BJ (cell line): ENCODE measurements around the gene CTNNA1. TPM values are rescaled to one million over a fixed set of nuclear protein-coding genes. Genes with fewer than 3 reads are reported as not detected.

ENCODE experiments used
- CTCF ChIA-PET: fragments of 350-600 bp; formaldehyde crosslinking; extraction: SDS; loops from one replicate; lab custom pipeline; 2021; ENCODE audit warnings: antibody characterized with exemption, inconsistent platforms; lab: Yijun Ruan, JAX
- POLR2A ChIA-PET: fragments of 300-600 bp; sonication (Branson Sonifier 250); formaldehyde crosslinking; extraction: SDS; loops from one replicate; lab custom pipeline; 2021; ENCODE audit warnings: antibody characterized with exemption; lab: Charles Lee
- DNase-seq: peaks from one replicate; pipeline ENCODE4 v3.0.0-alpha.2; 2011; ENCODE audit warnings: low read depth
- H3K27me3 ChIP-seq: 2 replicates; pipeline ENCODE4 v1.6.0; 2011; ENCODE audit warnings: low read length; ENCODE audit not compliant: control insufficient read depth, insufficient read depth
- H3K36me3 ChIP-seq: 2 replicates; pipeline ENCODE4 v1.5.1; 2011; ENCODE audit warnings: low read length; ENCODE audit not compliant: control insufficient read depth, insufficient read depth
- H3K4me3 ChIP-seq: 2 replicates; pipeline ENCODE4 v1.5.1; 2011; ENCODE audit warnings: low read depth, mild to moderate bottlenecking, control low read depth, low read length
- CTCF ChIP-seq: IDR thresholded peaks from 2 replicates; pipeline ENCODE4 v1.5.1; 2011; ENCODE audit warnings: low read depth, mild to moderate bottlenecking, control low read depth, inconsistent platforms, low read length, moderate library complexity; ENCODE audit not compliant: insufficient read depth
- polyA plus RNA-seq: library from polyadenylated mRNA; depleted of rRNA; stranded (reverse); fragments of >200 nt; gene quantifications from 2 replicates; pipeline ENCODE4 v1.2.3, GENCODE V29; 2011

CTNNA1 gene
- polyA plus RNA-seq, 1 experiment: 169 TPM

GRCh38 chr5:138967791-138968448, 214.7 kb downstream of the CTNNA1 start:
- CTCF ChIA-PET: interaction anchor here (1.4 kb wide), 1 partner anchor 13 kb away, joined by 4 read pairs; no protein-coding TSS in a partner anchor
- POLR2A ChIA-PET: interaction anchor here (0.7 kb wide), 1 partner anchor 8 kb away, joined by 4 read pairs; no protein-coding TSS in a partner anchor

GRCh38 chr5:138968601-138969000, 215.4 kb downstream of the CTNNA1 start:
- ChIA-PET POLR2A (no interaction called here), CTCF (no interaction called here)
- TF ChIP-seq CTCF: no peak
- Histone ChIP-seq H3K4me3 (no peak overlapping the region), H3K27me3 (no peaks in the 10 kb centered on the region), H3K36me3 (no peaks in the 10 kb centered on the region)
- DNase-seq: no peak

More at GRCh38 chr5:138967791-138968448, 214.7 kb downstream of the CTNNA1 start:
- DNase-seq: no peak
- Histone ChIP-seq H3K36me3 (no peaks in the 10 kb centered on the region), H3K4me3 (no peak overlapping the region), H3K27me3 (no peaks in the 10 kb centered on the region)
- TF ChIP-seq CTCF: no peak

GRCh38 chr5:138969323-138970002, 216.2 kb downstream of the CTNNA1 start:
- DNase-seq: no peak
- Histone ChIP-seq H3K36me3 (no peaks in the 10 kb centered on the region), H3K27me3 (no peaks in the 10 kb centered on the region), H3K4me3 (no peak overlapping the region)
- ChIA-PET CTCF (no interaction called here), POLR2A (no interaction called here)
- TF ChIP-seq CTCF: no peak

GRCh38 chr5:138972230-138972629, 219.0 kb downstream of the CTNNA1 start:
- no peak for DNase-seq
- POLR2A ChIA-PET: interaction anchor here (1.1 kb wide), 1 partner anchor 9 kb away, joined by 3 read pairs; no protein-coding TSS in a partner anchor
- TF ChIP-seq CTCF: no peak
- H3K4me3 ChIP-seq: no peak overlapping the region
- CTCF ChIA-PET: no interaction called here
- H3K27me3 ChIP-seq: no peaks in the 10 kb centered on the region
- no peaks in the 10 kb centered on the region for H3K36me3 ChIP-seq

GRCh38 chr5:138972836-138973235, 219.6 kb downstream of the CTNNA1 start:
- CTCF ChIA-PET: no interaction called here
- POLR2A ChIA-PET: interaction anchor here (1.1 kb wide), 1 partner anchor 8 kb away, joined by 3 read pairs; no protein-coding TSS in a partner anchor

More at GRCh38 chr5:138972836-138973235, 219.6 kb downstream of the CTNNA1 start:
- H3K4me3 ChIP-seq: no peak overlapping the region
- TF ChIP-seq CTCF: no peak
- no peaks in the 10 kb centered on the region for H3K36me3 ChIP-seq
- no peaks in the 10 kb centered on the region for H3K27me3 ChIP-seq
- DNase-seq: no peak
